Renal cortex interstitium (tissue), 11 donors: ENCODE results near the gene GRB10. TPM values are rescaled to one million over a fixed set of nuclear protein-coding genes. Genes with fewer than 3 reads are reported as not detected.
"Not testable (repeated sequence)": the region's sequence is repeated elsewhere in the genome, so short reads cannot be mapped to it uniquely, and the experiment has no call there.

ENCODE experiments used
- DNase-seq, 11 donors: peaks; one replicate each; pipeline ENCODE4 v3.0.0-alpha.2; 2013; ENCODE audit warnings: low read depth in 9 of 11, low spot score in 4 of 11; ENCODE audit errors: extremely low read depth in 1 of 11
- polyA plus RNA-seq, 3 donors: library from polyadenylated mRNA; unstranded; fragments of 120-200 nt; gene quantifications; one replicate each; pipeline ENCODE4 v1.2.1, GENCODE V29; 2013; ENCODE audit not compliant: insufficient read length in 3 of 3

Gene GRB10
- polyA plus RNA-seq, 3 donors = 33.6 to 43.5 (median 38.9) TPM

- no peak for DNase-seq
Observed at GRCh38 chr7:50757703-50758390, 24.8 kb downstream of the GRB10 start.

GRCh38 chr7:50756180-50756579 is 26.5 kb downstream of the GRB10 start:
- no peak for DNase-seq

- no peak for DNase-seq
Observed at GRCh38 chr7:50754684-50755083, 28.0 kb downstream of the GRB10 start.

- DNase-seq = peak in 7 of 11 donors; percentile 15 to 41 (median 22)
Observed at GRCh38 chr7:50754241-50754640, 28.5 kb downstream of the GRB10 start.

- no peak for DNase-seq
Observed at GRCh38 chr7:50752422-50752821, 30.3 kb downstream of the GRB10 start.

- no peak for DNase-seq
Observed at GRCh38 chr7:50751146-50751545, 31.6 kb downstream of the GRB10 start.

GRCh38 chr7:50749896-50750295 is 32.8 kb downstream of the GRB10 start:
- no peak for DNase-seq

GRCh38 chr7:50748472-50748871 is 34.2 kb downstream of the GRB10 start:
- DNase-seq = no peak

- no peak for DNase-seq
Observed at GRCh38 chr7:50745835-50746234, 36.9 kb downstream of the GRB10 start.

GRCh38 chr7:50745336-50745735 is 37.4 kb downstream of the GRB10 start:
- DNase-seq = no peak

GRCh38 chr7:50743893-50744292 is 38.8 kb downstream of the GRB10 start:
- no peak for DNase-seq

- no peak for DNase-seq
Observed at GRCh38 chr7:50743016-50743415, 39.7 kb downstream of the GRB10 start.

GRCh38 chr7:50742401-50742800 is 40.3 kb downstream of the GRB10 start:
- no peak for DNase-seq

- no peak for DNase-seq
Observed at GRCh38 chr7:50739744-50740435, 42.8 kb downstream of the GRB10 start.

- no peak for DNase-seq
Observed at GRCh38 chr7:50738932-50739331, 43.8 kb downstream of the GRB10 start.

GRCh38 chr7:50735836-50736235 is 46.9 kb downstream of the GRB10 start:
- not testable (repeated sequence) for DNase-seq

- no peak for DNase-seq
Observed at GRCh38 chr7:50735333-50735732, 47.4 kb downstream of the GRB10 start.

GRCh38 chr7:50734246-50734645 is 48.5 kb downstream of the GRB10 start:
- DNase-seq = no peak

GRCh38 chr7:50733552-50733951 is 49.1 kb downstream of the GRB10 start:
- DNase-seq = no peak

GRCh38 chr7:50731703-50732582 is 50.8 kb downstream of the GRB10 start:
- DNase-seq = no peak
